Mucosa of stomach (tissue), 1 donor: ENCODE data around the gene TMTC2.

Source experiments
- H3K27me3 ChIP-seq: one replicate; pipeline ENCODE4 v1.7.0; 2013; ENCODE audit warnings: mild to moderate bottlenecking, low read length; ENCODE audit not compliant: control insufficient read depth, insufficient read depth
- H3K36me3 ChIP-seq: one replicate; pipeline ENCODE4 v1.7.0; 2013; ENCODE audit warnings: low read length; ENCODE audit not compliant: control insufficient read depth, insufficient read depth
- H3K4me1 ChIP-seq: one replicate; pipeline ENCODE4 v1.7.0; 2013; ENCODE audit warnings: mild to moderate bottlenecking, low read length; ENCODE audit not compliant: control insufficient read depth, insufficient read depth
- H3K4me3 ChIP-seq: one replicate; pipeline ENCODE4 v1.7.0; 2013; ENCODE audit warnings: low read length
- H3K9ac ChIP-seq: one replicate; pipeline ENCODE4 v1.7.0; 2013; ENCODE audit warnings: mild to moderate bottlenecking, low read length, moderate library complexity
- H3K9me3 ChIP-seq: one replicate; pipeline ENCODE4 v1.7.0; 2013; ENCODE audit warnings: mild to moderate bottlenecking, low read length, moderate library complexity; ENCODE audit not compliant: control insufficient read depth
- donor health status: Pancreatic carcinoma.

Gene TMTC2

DNA sequence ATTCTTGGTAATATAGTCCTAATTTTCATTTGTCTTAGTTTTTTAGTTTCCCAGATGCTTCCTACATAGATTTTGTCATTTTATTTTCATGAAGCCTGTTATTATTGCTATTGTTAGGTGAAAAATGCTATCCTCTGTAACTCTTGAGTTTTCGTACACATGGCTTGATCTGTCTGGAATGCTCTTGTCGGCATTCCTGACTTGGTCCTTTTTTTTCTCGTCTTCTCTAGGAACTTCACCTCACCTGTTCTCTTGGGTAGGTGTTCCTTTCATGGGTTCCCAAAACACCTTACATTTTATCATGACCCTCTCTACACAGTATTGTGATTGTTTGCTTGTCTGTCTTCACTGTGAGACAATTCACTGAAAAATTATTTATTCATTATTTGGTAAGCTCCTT lies 267.4 kb downstream of the TMTC2 start:
- peaks cover 4% of the 10 kb centered on the region for H3K4me1 ChIP-seq
- no peak overlapping the region for H3K4me3 ChIP-seq
- no peaks in the 10 kb centered on the region for H3K36me3 ChIP-seq
- H3K9me3 ChIP-seq: no peaks in the 10 kb centered on the region
- no peaks in the 10 kb centered on the region for H3K27me3 ChIP-seq
- H3K9ac ChIP-seq: no peak overlapping the region

- peaks cover 4% of the 10 kb centered on the region for H3K4me1 ChIP-seq
- no peaks in the 10 kb centered on the region for H3K9me3 ChIP-seq
- H3K27me3 ChIP-seq: no peaks in the 10 kb centered on the region
- H3K9ac ChIP-seq: no peak overlapping the region
- no peak overlapping the region for H3K4me3 ChIP-seq
- H3K36me3 ChIP-seq: no peaks in the 10 kb centered on the region
Measured at GRCh38 chr12:82954572-82954971, 267.9 kb downstream of the TMTC2 start.

GRCh38 chr12:82955043-82955442 lies 268.3 kb downstream of the TMTC2 start:
- H3K9ac ChIP-seq: no peak overlapping the region
- no peaks in the 10 kb centered on the region for H3K36me3 ChIP-seq
- H3K27me3 ChIP-seq: no peaks in the 10 kb centered on the region
- H3K4me1 ChIP-seq: peaks cover 4% of the 10 kb centered on the region
- H3K4me3 ChIP-seq: no peak overlapping the region
- no peaks in the 10 kb centered on the region for H3K9me3 ChIP-seq

- Histone ChIP-seq H3K9me3 (no peaks in the 10 kb centered on the region), H3K4me3 (no peak overlapping the region), H3K4me1 (peaks cover 4% of the 10 kb centered on the region), H3K27me3 (no peaks in the 10 kb centered on the region), H3K9ac (no peak overlapping the region), H3K36me3 (no peaks in the 10 kb centered on the region)
Measured at GRCh38 chr12:82958966-82959365, 272.3 kb downstream of the TMTC2 start.

GRCh38 chr12:82959821-82960220 lies 273.1 kb downstream of the TMTC2 start:
- no peaks in the 10 kb centered on the region for H3K27me3 ChIP-seq
- no peak overlapping the region for H3K4me3 ChIP-seq
- H3K36me3 ChIP-seq: no peaks in the 10 kb centered on the region
- H3K9ac ChIP-seq: no peak overlapping the region
- peaks cover 4% of the 10 kb centered on the region for H3K4me1 ChIP-seq
- no peaks in the 10 kb centered on the region for H3K9me3 ChIP-seq

GRCh38 chr12:82961835-82962234 lies 275.1 kb downstream of the TMTC2 start:
- no peaks in the 10 kb centered on the region for H3K27me3 ChIP-seq
- no peaks in the 10 kb centered on the region for H3K36me3 ChIP-seq
- no peak overlapping the region for H3K4me3 ChIP-seq
- no peak overlapping the region for H3K9ac ChIP-seq
- no peaks in the 10 kb centered on the region for H3K4me1 ChIP-seq
- H3K9me3 ChIP-seq: no peaks in the 10 kb centered on the region

- Histone ChIP-seq H3K9ac (no peak overlapping the region), H3K4me1 (no peaks in the 10 kb centered on the region), H3K27me3 (no peaks in the 10 kb centered on the region), H3K36me3 (no peaks in the 10 kb centered on the region), H3K9me3 (no peaks in the 10 kb centered on the region), H3K4me3 (no peak overlapping the region)
Measured at GRCh38 chr12:82963956-82964355, 277.2 kb downstream of the TMTC2 start.

DNA sequence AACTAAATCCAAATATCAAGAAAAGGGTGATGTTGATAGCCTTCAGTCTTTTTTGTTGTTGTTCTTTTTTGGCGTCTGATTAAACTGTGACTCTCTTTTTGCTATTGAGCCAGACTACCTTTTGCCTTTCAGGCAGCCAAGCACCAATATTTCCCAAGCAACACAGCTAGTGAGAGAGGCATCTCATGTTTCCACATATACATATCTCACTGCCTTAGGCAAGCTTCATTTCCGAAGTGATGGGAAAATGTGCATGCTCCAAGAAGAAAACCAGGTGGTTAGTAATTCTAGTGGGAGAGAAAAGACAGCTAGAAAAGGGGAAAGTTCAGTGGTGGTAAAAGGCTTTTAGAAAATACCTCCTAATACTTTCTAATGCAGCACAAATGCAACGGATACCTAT lies 277.7 kb downstream of the TMTC2 start:
- Histone ChIP-seq H3K4me1 (no peaks in the 10 kb centered on the region), H3K9me3 (no peaks in the 10 kb centered on the region), H3K9ac (no peak overlapping the region), H3K36me3 (no peaks in the 10 kb centered on the region), H3K4me3 (no peak overlapping the region), H3K27me3 (no peaks in the 10 kb centered on the region)

GRCh38 chr12:82966001-82966559 lies 279.4 kb downstream of the TMTC2 start:
- no peaks in the 10 kb centered on the region for H3K4me1 ChIP-seq

GRCh38 chr12:82968631-82969367 lies 282.1 kb downstream of the TMTC2 start:
- no peaks in the 10 kb centered on the region for H3K4me1 ChIP-seq

More at GRCh38 chr12:82966001-82966559, 279.4 kb downstream of the TMTC2 start:
- Histone ChIP-seq H3K9me3 (no peaks in the 10 kb centered on the region), H3K9ac (no peak overlapping the region), H3K4me3 (no peak overlapping the region), H3K36me3 (no peaks in the 10 kb centered on the region), H3K27me3 (no peaks in the 10 kb centered on the region)

GRCh38 chr12:82970614-82971013 lies 283.9 kb downstream of the TMTC2 start:
- no peaks in the 10 kb centered on the region for H3K36me3 ChIP-seq
- no peak overlapping the region for H3K9ac ChIP-seq
- H3K4me3 ChIP-seq: no peak overlapping the region
- H3K9me3 ChIP-seq: no peaks in the 10 kb centered on the region
- H3K4me1 ChIP-seq: no peaks in the 10 kb centered on the region
- H3K27me3 ChIP-seq: no peaks in the 10 kb centered on the region

More at GRCh38 chr12:82968631-82969367, 282.1 kb downstream of the TMTC2 start:
- Histone ChIP-seq H3K27me3 (no peaks in the 10 kb centered on the region), H3K36me3 (no peaks in the 10 kb centered on the region), H3K9ac (no peak overlapping the region), H3K4me3 (no peak overlapping the region), H3K9me3 (no peaks in the 10 kb centered on the region)

- Histone ChIP-seq H3K36me3 (no peaks in the 10 kb centered on the region), H3K9me3 (no peaks in the 10 kb centered on the region), H3K9ac (no peak overlapping the region), H3K27me3 (no peaks in the 10 kb centered on the region), H3K4me1 (no peaks in the 10 kb centered on the region), H3K4me3 (no peak overlapping the region)
Measured at GRCh38 chr12:82971584-82971983, 284.9 kb downstream of the TMTC2 start.
